Measurements from ENCODE around the gene PHF21A. TPM values are rescaled to one million over a fixed set of nuclear protein-coding genes. Genes with fewer than 3 reads are reported as not detected.

PHF21A gene
- total and polyA plus RNA-seq, 2 experiments from 2014 or later: 42.1 to 55.6 TPM

DNA sequence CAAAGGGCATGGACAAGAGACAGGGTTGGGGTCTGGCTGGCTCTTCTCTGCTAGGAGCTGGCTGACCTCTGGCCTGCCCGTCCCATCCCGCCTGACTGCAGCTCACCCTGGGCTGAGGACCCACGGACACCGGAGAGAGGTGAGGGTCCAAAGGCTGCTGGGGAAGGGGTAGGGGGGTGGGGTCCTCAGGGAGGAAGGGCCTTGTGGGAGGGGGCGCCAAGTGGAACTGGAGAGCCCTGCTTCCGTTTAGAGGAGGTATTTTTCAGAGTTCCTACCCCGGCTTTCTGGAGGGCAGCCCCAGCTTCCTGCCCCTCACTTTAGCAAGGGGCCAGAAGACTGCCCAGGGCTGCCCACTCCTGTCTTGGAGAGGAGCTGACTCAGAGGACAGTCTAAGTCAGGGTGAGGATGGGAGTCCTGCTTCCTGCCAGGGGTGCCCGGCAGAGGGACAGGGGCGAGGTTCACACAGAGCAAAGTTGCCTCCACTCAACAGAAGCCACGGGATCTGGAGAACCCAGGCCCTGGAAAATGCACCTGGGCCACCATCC, 191.7 kb downstream of the PHF21A start:
- H3K4me1 ChIP-seq (ENCODE audit: low read depth): peaks cover 6% of the 10 kb centered on the region
- peaks cover 6% of the 10 kb centered on the region for H3K27me3 ChIP-seq
- H3K27ac ChIP-seq: no peak overlapping the region
- H3K36me3 ChIP-seq: peaks cover 23% of the 10 kb centered on the region
- DNase-seq (ENCODE audit: low read depth in 1 of 2, low spot score in 1 of 2): no peak
- TF ChIP-seq, protein P1, sequence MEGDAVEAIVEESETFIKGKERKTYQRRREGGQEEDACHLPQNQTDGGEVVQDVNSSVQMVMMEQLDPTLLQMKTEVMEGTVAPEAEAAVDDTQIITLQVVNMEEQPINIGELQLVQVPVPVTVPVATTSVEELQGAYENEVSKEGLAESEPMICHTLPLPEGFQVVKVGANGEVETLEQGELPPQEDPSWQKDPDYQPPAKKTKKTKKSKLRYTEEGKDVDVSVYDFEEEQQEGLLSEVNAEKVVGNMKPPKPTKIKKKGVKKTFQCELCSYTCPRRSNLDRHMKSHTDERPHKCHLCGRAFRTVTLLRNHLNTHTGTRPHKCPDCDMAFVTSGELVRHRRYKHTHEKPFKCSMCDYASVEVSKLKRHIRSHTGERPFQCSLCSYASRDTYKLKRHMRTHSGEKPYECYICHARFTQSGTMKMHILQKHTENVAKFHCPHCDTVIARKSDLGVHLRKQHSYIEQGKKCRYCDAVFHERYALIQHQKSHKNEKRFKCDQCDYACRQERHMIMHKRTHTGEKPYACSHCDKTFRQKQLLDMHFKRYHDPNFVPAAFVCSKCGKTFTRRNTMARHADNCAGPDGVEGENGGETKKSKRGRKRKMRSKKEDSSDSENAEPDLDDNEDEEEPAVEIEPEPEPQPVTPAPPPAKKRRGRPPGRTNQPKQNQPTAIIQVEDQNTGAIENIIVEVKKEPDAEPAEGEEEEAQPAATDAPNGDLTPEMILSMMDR (IDR thresholded peaks at IDR 0.05; ENCODE audit: low read depth, low read length): no peak
- H3K4me3 ChIP-seq: no peak overlapping the region
- no peaks in the 10 kb centered on the region for H3K9me3 ChIP-seq (ENCODE audit: low read depth)

DNA sequence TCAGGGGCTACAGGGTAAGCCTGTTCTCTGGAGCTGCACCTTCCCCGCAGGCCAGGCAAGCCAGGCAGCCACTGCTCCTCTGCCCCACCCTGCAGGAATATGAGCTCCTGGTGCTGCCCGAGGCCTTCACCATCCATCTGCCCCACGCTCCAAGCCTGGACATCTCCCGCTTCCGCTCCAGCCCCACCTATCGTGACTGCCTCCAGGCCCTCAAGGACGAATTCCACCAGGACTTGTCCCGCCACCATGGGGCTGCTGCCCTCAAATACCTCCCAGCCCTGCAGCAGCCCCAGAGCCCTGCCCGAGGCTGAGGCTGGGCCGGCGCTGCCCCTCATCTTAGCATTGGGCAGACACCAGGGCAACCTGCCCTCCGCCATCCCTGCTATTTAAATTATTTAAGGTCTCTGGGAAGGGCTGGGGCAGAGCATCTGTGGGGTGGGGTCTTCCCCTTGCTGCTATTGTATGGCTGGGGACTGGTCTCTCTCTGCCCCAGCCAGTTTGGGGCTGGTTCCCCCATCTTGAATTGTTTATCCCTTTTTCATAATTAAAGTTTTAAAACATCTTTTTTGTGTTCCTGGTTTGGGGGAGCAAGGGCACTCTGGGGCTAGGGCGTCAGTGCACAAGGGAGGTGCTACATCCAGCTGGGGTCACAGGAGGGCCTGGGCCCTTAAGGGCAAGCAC, 192.6 kb downstream of the PHF21A start:
- no peaks in the 10 kb centered on the region for H3K9me3 ChIP-seq (ENCODE audit: low read depth)
- H3K4me1 ChIP-seq (ENCODE audit: low read depth): no peaks in the 10 kb centered on the region
- TF ChIP-seq, protein P1 (IDR thresholded peaks at IDR 0.05; ENCODE audit: low read depth, low read length): no peak
- H3K36me3 ChIP-seq: peaks cover 17% of the 10 kb centered on the region
- peaks cover 14% of the 10 kb centered on the region for H3K27me3 ChIP-seq
- no peak overlapping the region for H3K4me3 ChIP-seq
- DNase-seq (ENCODE audit: low read depth in 1 of 2, low spot score in 1 of 2): no peak
- no peak overlapping the region for H3K27ac ChIP-seq

DNA sequence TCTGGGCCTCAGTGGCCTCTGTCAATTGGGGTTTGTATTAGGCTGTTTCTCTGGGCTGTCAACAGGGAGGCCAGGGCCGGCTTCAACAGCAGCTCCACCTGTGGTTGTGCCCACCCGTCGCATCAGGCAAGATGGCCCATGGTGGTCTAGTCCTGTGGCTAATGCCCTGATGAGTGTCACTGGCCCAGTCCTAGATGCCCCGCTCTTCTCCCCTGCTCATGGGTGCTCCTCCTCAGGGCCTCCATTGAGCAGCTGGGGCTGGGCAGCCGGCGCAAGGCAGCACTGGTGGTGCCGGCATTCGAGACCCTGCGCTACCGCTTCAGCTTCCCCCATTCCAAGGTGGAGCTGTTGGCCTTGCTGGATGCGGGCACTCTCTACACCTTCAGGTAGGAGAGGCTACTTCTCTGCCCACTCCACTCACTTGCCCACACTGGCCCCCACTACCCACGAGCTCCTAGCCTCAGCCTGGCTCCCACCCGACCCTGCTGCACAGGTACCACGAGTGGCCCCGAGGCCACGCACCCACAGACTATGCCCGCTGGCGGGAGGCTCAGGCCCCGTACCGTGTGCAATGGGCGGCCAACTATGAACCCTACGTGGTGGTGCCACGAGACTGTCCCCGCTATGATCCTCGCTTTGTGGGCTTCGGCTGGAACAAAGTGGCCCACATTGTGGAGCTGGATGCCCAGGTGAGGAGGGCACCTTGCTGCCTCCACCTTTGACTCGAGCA, 193.4 kb downstream of the PHF21A start:
- no peak overlapping the region for H3K27ac ChIP-seq
- no peaks in the 10 kb centered on the region for H3K9me3 ChIP-seq (ENCODE audit: low read depth)
- H3K36me3 ChIP-seq: peaks cover 8% of the 10 kb centered on the region
- H3K27me3 ChIP-seq: peaks cover 21% of the 10 kb centered on the region
- TF ChIP-seq, protein P1 (IDR thresholded peaks at IDR 0.05; ENCODE audit: low read depth, low read length): no peak
- H3K4me3 ChIP-seq: no peak overlapping the region
- H3K4me1 ChIP-seq (ENCODE audit: low read depth): no peaks in the 10 kb centered on the region
- DNase-seq (ENCODE audit: low read depth in 1 of 2, low spot score in 1 of 2): no peak

DNA sequence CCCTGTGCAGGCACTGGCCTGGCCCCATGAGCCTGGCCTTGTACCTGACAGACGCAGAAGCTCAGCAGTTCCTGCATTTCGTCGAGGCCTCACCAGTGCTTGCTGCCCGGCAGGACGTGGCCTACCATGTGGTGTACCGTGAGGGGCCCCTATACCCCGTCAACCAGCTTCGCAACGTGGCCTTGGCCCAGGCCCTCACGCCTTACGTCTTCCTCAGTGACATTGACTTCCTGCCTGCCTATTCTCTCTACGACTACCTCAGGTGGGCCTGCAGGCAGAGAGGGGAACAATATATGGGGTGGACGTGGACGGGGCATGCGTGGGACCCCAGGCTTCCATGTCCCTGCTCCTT, 193.9 kb downstream of the PHF21A start:
- Histone ChIP-seq H3K9me3 (ENCODE audit: low read depth) (no peaks in the 10 kb centered on the region), H3K4me3 (no peak overlapping the region), H3K4me1 (ENCODE audit: low read depth) (no peaks in the 10 kb centered on the region), H3K27ac (no peak overlapping the region), H3K27me3 (peaks cover 26% of the 10 kb centered on the region), H3K36me3 (peaks cover 3% of the 10 kb centered on the region)
- no peak for DNase-seq (ENCODE audit: low read depth in 1 of 2, low spot score in 1 of 2)
- TF ChIP-seq, protein P1 (IDR thresholded peaks at IDR 0.05; ENCODE audit: low read depth, low read length): no peak

DNA sequence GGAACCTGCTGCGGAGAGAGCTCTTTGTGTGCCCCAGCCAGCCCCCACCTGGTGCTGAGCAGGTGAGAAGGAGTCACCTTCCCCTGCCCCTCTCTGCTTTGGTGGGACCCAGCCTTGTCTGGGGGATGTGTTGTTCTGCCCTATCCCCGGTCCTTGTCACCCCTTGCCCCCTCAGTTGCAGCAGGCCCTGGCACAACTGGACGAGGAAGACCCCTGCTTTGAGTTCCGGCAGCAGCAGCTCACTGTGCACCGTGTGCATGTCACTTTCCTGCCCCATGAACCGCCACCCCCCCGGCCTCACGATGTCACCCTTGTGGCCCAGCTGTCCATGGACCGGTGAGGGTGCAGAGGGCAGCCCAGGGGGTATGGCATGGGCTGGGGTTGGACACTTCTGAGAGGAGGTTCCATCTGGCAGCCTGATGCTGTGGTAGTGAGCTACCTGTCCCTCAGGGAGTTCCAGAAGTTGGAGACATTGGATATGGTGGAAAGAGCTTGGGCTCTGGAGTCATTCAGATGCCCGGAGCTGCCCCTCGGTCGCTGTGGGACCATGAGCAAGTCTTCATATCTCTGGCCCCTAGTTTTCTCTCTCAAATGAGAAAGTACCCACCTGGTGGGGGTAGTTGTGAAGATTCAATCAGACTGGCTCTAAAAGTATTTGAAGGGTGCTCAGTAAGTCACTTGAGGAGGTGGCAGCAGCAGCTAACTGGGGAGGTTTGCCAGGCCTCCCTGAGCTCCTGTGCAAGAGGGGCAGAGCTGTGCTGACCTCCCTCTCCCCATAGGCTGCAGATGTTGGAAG, 194.5 kb downstream of the PHF21A start:
- H3K4me3 ChIP-seq: no peak overlapping the region
- no peaks in the 10 kb centered on the region for H3K4me1 ChIP-seq (ENCODE audit: low read depth)
- no peaks in the 10 kb centered on the region for H3K9me3 ChIP-seq (ENCODE audit: low read depth)
- DNase-seq (ENCODE audit: low read depth in 1 of 2, low spot score in 1 of 2): no peak
- TF ChIP-seq, protein P1 (IDR thresholded peaks at IDR 0.05; ENCODE audit: low read depth, low read length): no peak
- H3K36me3 ChIP-seq: no peaks in the 10 kb centered on the region
- peaks cover 32% of the 10 kb centered on the region for H3K27me3 ChIP-seq
- no peak overlapping the region for H3K27ac ChIP-seq

All from cardiac muscle cell (in vitro differentiated cells and primary cell).